Measurements from ENCODE around the gene RFTN1.

RFTN1 gene

GRCh38 chr3:16461463-16462245, 51.8 kb downstream of the RFTN1 start:
- no peak for DNase-seq

DNA sequence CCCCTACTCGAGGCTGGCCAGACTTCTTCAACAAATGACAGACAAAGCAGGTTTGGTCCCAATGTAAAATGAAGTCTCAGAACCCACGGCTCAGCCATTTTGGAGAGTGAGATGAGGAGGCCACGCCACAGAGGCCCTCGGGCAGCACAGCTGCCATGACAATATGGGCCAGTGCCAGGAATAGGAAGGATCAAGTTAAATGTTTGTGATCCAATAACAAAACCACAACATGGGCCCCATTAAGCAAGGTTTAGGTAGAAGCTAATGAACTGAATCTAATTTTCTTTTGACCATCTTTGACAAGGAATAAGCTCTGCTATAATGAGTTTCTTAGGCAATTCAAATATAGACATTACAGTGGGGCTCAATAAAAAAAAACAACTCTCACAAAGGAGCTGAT, 52.6 kb downstream of the RFTN1 start:
- no peak for DNase-seq

- DNase-seq: no peak
These were observed 53.2 kb downstream of the RFTN1 start for GRCh38 chr3:16460273-16460672.

DNA sequence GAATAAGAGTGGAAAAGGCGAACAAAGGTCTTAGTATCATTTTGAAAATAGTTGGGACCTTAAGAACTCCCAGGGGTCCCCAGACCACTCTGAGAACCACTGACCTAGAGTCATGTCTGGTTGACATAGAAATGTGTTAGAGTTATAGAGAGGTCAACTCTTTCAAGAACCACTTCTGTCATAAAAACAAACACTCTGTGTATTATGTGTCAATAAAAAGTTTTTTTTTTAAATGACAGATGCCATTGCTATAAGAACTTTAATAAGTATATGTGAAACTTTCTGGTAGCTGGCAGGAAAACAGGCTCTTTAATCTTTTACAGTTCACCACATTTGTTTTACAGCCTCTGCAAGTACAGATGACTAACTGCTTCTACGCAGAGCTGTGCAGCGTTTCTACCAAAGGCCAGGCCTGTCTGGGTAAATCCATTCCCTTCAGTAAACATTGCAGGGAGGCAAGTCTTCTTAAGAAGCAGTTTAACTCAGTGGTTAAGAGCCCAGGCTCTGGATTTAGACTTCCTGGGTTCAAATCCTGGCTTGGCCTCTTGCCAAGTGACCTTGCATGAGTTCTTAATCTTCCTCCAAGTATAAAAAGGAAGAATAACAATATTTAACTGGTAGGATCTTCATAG, 56.6 kb downstream of the RFTN1 start:
- no peak for DNase-seq

- no peak for DNase-seq
These were observed 57.5 kb downstream of the RFTN1 start for GRCh38 chr3:16455966-16456365.

GRCh38 chr3:16455001-16455400, 58.5 kb downstream of the RFTN1 start:
- DNase-seq: no peak

GRCh38 chr3:16452261-16452660, 61.2 kb downstream of the RFTN1 start:
- no peak for DNase-seq

- no peak for DNase-seq
These were observed 64.1 kb downstream of the RFTN1 start for GRCh38 chr3:16449369-16449768.

- DNase-seq: no peak
These were observed 64.8 kb downstream of the RFTN1 start for GRCh38 chr3:16448639-16449070.

DNA sequence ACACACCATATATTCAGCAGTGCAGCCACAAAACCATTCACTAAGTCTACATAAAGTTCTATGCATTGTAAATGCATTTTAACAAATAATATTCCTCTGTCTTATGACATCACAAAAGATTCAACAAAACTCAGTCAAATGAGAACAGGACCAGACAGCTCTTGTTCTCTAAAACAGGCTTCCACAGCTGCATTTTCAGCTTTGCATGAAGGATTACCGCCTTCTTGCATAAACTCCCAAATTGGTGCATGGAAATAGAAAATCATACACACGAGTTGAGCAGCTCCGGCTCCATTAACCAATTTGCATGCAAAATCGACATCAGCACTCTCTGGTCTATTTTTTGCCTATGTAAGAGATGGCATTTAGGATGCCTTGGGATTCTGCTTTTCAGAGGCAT, 66.4 kb downstream of the RFTN1 start:
- DNase-seq: no peak

DNA sequence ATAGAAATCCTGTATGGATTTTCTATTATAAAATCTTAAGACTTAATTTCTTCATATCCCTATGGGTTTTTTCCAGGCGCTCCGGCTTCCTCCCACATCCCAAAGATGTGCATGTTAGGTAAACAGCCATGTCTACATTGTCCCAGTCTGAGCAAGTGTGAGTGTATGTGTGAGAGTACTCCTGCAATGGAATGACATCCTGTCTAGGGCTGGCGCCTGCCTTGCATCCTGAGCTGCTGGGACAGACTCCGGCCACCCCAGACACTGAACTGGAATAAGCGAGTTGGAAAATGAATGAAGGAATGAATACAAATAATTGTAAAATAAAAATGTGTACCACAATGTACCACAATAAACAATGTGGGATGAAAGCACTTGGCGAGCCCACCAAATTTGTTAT, 69.2 kb downstream of the RFTN1 start:
- DNase-seq: no peak

DNA sequence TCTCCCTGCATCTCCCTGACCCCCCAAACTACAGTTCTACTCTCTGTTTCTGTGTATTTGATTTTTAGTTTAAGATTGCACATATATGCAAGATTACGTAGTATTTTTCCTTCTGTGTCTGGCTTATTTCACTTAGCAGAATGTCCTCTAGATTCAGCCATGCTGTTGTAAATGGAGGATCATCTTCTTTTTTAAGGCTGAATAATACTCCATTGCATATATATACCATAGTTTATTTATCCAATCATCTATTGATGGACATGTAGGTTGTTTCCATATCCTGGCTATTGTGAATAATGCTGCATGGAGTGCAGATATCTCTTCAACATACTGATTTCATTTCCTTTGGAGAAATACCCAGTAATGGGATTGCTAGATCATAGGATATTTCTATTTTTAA, 70.8 kb downstream of the RFTN1 start:
- DNase-seq: no peak

GRCh38 chr3:16441371-16441875, 72.1 kb downstream of the RFTN1 start:
- no peak for DNase-seq

DNA sequence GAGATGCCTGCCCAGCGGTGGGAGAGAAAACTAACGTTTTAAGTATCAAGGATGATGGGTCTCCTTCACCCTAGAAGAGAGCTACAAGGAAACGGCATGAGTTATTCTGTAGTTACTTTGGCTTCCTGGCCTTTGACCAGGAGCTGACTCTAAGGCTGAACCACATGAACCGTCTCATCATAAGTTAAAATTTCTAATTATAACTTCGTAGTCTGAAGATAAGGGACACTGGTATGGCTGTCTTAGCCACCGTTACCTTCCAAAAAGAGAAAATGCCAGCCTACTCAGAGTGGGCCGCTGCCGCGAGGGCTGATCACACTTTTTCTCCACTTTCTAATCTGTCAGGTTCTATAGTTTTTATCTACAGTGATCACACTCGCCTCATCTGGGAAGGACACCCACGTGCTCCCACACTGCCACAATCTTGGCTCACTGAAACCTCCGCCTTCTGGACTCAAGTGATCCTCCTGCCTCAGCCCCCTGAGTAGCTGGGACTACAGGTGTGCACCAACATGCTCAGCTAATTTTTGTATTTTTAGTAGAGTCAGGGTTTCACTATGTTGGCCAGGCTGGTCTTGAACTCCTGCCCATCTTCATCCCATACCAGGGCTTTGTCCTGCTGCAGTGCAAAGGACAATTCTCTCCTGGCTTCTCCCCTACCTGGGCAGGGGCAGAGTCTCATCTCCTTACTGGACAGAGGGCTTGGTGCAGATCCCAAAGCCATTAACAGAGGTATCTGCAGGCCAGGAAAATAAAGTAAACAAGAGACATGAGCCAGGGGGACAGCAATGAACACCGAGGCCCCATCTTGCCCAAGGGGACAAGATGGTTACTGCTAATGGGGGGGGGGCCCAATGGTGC, 73.4 kb downstream of the RFTN1 start:
- DNase-seq: no peak

GRCh38 chr3:16439163-16439847, 74.2 kb downstream of the RFTN1 start:
- DNase-seq: no peak

GRCh38 chr3:16437640-16438039, 75.9 kb downstream of the RFTN1 start:
- DNase-seq: no peak

- no peak for DNase-seq
These were observed 79.8 kb downstream of the RFTN1 start for GRCh38 chr3:16433701-16434151.

DNA sequence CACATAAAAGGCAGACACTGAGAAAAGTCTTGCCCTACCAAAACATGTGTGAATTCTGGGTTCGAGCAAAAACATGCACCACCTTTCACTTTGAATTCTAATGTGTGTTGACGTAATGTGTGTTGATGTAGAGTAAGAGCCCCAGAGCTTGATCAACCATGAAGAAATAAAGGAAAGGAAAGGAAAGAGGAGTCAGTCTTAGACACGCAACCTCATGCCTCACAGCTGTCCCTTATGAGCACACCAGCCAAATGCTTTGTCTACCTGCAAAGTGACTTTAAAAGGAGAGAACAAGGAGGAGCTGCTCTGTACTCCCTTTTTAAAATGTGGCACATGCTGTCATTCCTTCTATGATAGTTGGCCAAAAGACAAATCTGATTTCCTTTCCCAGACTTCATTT, 80.8 kb downstream of the RFTN1 start:
- no peak for DNase-seq

- no peak for DNase-seq
These were observed 82.5 kb downstream of the RFTN1 start for GRCh38 chr3:16430717-16431630.

GRCh38 chr3:16429086-16429485, 84.4 kb downstream of the RFTN1 start:
- DNase-seq: no peak

- DNase-seq: no peak
These were observed 84.9 kb downstream of the RFTN1 start for GRCh38 chr3:16428612-16429011.

Measured in NCI-H1694 (cell line).